GM21528 (cell line): ENCODE data around the gene CYP2C9.
"Not testable (repeated sequence)": the region's sequence is repeated elsewhere in the genome, so short reads cannot be mapped to it uniquely, and the experiment has no call there.

ENCODE experiments used
- ATAC-seq: cut with Tn5 transposase; IDR thresholded peaks from one replicate; pipeline ENCODE4 v1.9.1; 2021; ENCODE audit warnings: mild to moderate bottlenecking, moderate library complexity; ENCODE audit not compliant: unreplicated experiment, low FRiP score

CYP2C9 gene

GRCh38 chr10:94938383-94938782, at the start of gene CYP2C9:
TSS of gene CYP2C9 (plus strand) at chr10:94938658. CDS start at chr10:94938683, 25 bp downstream.
- ATAC-seq: no peak

GRCh38 chr10:94889123-94889522, 49.3 kb upstream of the CYP2C9 start:
- no peak for ATAC-seq

- no peak for ATAC-seq
These were observed 48.0 kb upstream of the CYP2C9 start for GRCh38 chr10:94890264-94891022.

DNA sequence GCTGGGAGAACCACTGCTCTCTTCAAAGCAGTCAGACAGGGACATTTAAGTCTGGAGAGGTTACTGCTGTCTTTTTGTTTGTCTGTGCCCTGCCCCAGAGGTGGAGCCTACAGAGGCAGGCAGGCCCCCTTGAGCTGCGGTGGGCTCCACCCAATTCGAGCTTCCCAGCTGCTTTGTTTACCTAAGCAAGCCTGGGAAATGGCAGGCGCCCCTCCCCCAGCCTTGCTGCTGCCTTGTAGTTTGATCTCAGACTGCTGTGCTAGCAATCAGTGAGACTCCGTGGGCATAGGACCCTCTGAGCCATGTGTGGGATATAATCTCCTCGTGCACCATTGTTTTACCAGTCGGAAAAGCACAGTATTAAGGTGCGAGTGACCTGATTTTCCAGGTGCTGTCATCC, 40.0 kb upstream of the CYP2C9 start:
- not testable (repeated sequence) for ATAC-seq

DNA sequence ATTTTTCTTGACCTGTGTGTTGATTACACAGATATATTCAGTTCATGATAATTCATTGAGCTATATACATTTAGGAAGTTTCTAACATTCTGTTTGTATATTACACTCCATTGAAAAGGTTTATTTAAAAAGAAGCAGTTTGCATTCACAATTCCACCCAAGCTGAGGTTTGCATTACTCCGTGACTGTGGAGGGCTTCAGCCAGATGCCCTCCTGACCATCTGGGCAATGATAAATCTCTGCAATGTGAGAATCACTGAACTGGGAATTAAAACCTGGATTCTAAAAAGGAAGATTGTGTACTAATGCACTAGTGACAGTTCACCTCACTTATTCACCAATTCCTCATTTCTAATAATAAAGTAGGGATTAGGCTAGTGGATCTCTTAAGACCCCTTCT, 36.4 kb upstream of the CYP2C9 start:
- ATAC-seq: no peak

DNA sequence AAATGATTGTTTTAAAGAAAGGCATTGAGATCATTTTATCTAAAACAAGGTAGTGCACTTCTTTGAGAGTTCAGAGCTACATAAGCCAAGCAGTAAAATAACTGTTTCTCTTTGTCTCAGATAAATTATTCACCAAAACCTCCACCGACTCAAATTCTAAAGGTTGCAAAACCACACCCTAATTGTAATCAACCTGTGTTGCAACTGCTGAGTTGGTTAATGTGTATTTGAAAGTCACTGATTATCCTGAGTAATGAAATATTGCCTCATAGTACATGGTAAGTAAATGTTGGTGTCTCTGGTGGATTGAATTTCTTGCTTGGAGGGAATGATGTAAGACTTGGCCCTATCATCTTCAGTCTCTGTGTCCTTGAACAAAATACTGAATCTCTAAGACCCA, 35.9 kb upstream of the CYP2C9 start:
- ATAC-seq: no peak

- not testable (repeated sequence) for ATAC-seq
These were observed 33.8 kb upstream of the CYP2C9 start for GRCh38 chr10:94904506-94905148.

DNA sequence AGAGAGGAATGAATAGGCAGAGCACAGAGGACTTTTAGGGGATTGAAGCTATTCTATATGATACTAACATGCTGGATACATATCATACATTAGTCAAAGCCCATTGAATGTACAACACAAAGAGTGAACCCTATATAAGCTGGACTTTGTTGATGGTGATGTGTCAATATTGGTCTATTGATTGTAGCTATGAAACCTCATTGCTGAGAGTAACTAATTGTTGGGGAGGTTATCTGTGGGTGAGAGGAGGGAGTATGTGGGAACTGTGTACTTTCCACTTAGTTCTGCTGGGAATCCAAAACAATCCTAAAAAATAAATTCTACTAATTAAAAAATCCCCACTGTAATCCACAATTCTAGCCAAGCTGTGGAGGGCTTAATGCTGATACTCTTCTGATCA, 22.0 kb upstream of the CYP2C9 start:
- ATAC-seq: no peak

DNA sequence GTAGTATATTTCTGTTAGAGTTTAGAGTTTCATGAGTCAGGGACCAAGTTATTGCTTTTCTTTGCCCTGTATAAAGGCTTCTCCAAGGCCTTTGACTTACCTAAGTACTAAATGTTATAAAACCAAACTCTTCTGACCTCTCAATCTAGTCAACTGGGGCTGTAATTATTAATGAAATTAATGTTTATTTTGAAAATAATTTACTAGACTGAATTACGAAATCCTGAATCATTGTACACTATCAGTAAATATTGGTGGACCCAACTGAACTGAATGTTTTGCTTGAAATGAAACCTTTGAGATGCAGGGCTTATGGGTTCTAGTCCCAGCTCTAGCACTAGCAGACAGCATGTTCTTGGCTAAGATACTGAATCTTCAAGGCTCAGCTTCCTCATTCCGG, 1.7 kb upstream of the CYP2C9 start:
- ATAC-seq: no peak

DNA sequence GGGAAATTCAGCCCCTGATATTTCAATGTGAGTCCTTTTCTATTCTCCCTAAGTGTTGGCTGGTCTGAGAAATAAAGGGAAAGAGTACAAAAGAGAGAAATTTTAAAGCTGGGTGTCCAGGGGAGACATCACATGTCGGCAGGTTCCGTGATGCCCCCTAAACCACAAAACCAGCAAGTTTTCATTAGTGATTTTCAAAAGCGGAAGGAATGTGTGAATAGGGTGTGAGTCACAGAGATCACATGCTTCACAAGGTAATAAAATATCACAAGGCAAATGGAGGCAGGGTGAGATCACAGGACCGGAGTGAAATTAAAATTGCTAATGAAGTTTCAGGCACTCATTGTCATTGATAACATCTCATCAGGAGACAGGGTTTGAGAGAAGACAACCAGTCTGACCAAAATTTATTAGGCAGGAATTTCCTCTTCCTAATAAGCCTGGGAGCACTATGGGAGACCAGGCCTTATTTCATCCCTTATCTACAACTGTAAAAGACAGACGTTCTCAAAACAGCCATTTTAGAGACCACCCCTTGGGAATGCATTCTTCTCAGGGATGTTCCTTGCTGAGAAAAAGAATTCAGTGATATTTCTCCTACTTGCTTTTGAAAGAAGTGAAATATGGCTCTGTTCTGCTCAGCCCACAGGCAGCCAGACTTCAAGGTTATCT, 5.1 kb downstream of the CYP2C9 start:
- ATAC-seq: not testable (repeated sequence)

DNA sequence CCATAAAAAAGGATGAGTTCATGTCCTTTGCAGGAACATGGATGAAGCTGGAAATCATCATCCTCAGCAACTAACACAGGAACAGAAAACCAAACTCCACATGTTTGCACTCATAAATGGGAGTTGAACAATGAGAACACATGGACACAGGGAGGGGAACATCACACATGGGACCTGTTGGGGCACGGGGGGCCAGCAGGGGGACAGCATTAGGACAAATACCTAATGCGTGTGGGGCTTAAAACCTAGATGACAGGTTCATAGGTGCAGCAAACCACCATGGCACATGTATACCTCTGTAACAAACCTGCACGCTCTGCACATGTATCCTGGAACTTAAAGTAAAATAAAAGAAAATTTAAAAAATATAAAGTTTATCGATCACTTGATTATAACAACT, 7.7 kb downstream of the CYP2C9 start:
- not testable (repeated sequence) for ATAC-seq

DNA sequence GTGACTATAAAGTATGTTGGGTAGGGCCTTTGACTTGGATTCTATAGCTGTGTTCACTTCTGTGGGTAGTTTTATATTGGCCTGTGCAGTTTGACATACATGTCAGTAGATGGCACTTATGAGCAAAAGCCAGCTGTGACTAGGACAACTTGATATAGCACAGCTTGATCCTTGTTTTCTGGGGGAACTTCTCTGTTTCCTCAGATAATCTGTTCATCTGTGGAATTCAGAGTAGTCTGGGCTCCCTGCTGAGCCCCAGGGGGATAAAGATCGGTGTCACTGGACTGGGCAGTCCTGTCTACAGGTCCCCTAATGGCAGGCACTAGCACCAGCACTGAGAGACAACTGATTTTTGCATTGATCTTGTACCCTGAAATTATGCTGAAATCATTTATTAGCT, 25.4 kb downstream of the CYP2C9 start:
- ATAC-seq: peak; percentile 63

DNA sequence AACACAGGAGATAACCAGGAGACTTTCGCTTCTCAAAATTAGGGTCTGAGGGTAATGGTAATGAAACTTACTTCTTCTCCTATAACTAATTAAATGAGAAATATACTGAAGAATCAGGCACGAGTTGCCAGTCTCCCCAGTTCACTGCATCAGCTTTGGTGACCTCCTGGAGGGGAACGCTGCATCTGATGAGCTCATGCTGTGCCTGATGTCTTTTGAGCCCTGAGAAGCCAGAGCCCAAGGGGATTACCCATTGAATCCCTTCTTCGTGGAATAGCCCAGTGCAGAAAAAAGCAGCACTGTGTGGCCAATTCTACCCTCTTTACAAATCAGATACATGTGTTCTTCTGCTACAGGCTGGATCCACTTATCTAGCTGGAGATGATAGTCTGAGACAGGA, 45.1 kb downstream of the CYP2C9 start:
- ATAC-seq: no peak

DNA sequence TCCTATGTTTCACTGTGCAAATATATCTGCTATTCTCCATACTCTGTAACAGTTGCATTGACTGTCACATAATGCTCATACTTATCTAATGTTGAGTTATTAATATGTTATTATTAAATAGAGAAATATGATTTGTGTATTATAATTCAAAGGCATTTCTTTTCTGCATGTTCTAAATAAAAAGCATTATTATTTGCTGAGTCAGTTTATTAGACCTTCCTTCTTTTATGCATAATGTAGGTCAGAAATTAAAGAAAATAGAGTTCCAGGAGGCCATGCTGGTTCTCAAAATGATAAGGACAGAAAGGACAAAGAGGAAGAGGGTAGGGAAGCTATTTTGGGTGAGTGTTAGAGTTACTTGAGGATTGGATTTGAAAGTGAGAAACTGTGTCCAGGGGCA, 50.7 kb downstream of the CYP2C9 start:
- no peak for ATAC-seq

DNA sequence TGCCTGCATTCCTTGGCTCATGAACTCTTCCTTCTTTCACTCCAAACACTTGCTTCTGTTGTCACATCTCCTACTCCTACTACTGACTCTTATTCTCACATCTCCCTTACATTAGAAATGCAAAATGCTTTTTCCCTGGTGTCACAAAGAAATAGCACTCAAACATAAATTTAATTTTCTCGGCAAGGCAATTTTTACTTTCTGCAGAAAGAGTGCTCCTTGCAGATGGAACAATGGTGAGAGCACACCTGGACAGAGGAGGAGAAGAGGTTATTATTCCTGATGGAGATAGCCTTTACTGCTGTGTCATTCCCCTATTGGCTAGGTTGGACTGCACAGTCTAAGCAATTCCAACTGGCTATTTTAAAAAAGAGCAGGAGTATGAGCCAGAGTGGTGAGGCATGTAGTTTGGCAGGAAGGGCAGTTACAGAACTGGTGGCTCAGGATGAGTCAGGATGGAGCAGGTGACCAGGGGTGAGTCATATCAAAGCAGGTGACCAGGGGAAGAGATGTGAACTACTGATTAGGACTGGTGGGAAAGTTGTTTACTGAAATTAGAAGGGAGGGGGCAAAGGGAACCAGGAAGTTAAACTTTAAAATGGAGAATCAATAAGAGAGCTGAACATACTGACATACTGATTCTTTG, 52.9 kb downstream of the CYP2C9 start:
- no peak for ATAC-seq

- no peak for ATAC-seq
These were observed 54.4 kb downstream of the CYP2C9 start for GRCh38 chr10:94992811-94993210.

DNA sequence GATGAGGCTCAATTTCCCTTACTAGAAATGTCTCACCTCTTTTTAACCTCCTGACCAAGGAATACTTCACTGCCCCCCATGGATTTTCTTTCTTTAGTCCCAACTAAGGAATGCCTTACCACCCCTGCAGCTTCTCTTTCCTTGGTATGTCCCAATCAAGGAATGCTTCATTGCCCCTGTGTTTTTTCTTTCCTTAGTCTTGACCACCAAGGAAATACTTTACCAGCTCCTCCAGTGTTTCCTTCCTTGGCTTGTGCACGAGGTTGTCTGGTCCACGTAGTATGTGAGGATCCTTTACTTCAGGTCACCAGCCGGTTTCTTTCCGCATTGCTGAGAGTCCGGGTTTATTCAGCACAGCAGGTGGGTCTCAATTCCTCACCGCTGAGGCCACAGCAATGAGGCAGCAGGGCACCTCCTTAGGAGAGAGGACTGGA, 59.3 kb downstream of the CYP2C9 start:
- no peak for ATAC-seq

GRCh38 chr10:95026461-95026860, 88.0 kb downstream of the CYP2C9 start:
- ATAC-seq: no peak

DNA sequence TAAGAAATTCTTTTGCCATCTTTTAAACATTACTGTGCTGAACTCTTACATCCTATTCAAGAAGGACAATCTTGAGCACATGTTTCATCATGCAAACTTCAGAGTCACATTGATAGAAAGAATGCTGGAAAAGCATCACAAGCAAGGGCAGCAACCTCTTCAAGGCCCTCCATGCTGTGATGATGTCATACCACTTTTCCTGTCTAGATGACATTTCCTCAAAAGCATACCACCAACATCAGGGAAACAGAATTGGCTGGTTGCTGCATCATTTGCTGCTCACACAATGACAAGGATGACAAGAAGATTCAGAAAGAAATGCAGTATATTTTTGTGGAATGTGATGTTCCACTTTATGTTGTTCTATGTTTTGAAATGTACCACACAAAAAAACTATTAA, 93.2 kb downstream of the CYP2C9 start:
- no peak for ATAC-seq

DNA sequence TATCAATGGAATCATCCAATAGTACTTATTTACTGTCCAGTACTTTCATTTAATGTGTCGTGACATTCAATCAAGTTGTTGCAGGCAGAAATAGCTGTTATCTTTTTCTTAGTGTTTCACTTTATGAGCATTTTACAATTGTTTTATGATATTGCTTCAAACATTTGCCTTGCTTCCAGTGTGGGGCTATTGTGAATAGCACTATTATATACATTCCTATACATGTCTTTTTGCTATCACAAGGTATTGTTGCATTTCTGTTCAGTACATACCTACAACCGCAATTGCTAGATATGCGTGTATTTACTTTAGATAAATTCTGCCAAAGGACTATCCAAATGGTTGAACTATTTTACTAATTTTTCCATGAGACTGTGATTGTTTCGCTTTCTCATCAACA, 95.9 kb downstream of the CYP2C9 start:
- ATAC-seq: no peak
